ENCODE results near the gene PRKAR2B. TPM values are rescaled to one million over a fixed set of nuclear protein-coding genes. Genes with fewer than 3 reads are reported as not detected.
"Not testable (repeated sequence)": the region's sequence is repeated elsewhere in the genome, so short reads cannot be mapped to it uniquely, and the experiment has no call there.

The PRKAR2B gene
- polyA plus RNA-seq, 3 donors, result 2.5 to 5.6 (median 3.5) TPM

DNA sequence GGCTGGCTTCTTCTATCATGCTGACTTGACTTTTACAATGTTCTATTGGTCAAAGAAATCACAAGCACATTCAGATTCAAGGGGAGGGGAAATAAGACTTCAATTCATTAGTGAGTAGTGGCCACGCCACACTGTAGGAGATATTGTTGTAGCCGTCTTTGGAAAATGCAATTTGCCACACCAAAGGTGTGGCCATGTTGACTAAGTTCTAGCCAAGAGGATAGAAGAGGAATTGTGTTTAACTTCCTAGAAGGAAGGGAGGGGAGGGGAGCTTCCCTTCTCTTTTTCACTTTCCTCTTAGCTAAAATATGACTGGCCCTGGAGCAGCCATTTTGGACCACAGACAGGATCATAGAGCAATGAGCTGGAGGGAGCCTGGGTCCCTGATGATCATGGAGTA, 3.4 kb upstream of the PRKAR2B start:
- peaks cover 32 to 60% of the 10 kb centered on the region in 2 donors for H3K4me1 ChIP-seq (ENCODE audit: control insufficient read depth in 1 of 2, insufficient read depth in 2 of 2, low read length in 2 of 2)
- peak overlapping the region in 6 of 7 donors; percentile 32 to 93 (median 80) for H3K27ac Mint-ChIP-seq
- peak in 2 of 3 donors; percentile 12 to 22 for DNase-seq
- no peak overlapping the region for H3K9ac ChIP-seq (ENCODE audit: insufficient read depth, low read length, poor library complexity, severe bottlenecking)
- H4K20me1 ChIP-seq (ENCODE audit: insufficient read depth, low read length), result no peaks in the 10 kb centered on the region
- H3K4me1 Mint-ChIP-seq, result peaks cover 50% of the 10 kb centered on the region
- peaks cover 0 to 3% (median 0%) of the 10 kb centered on the region in 3 donors for H3K27me3 Mint-ChIP-seq (ENCODE audit: low read depth in 3 of 3)
- intact Hi-C loops (cut with micrococcal nuclease), result no loop called here
- H3K27ac ChIP-seq (ENCODE audit: low read depth in 1 of 2, low read length in 2 of 2), result peak overlapping the region in 1 of 2 donors; percentile 45
- WGBS (ENCODE audit: insufficient coverage), result no CpG with 5 or more reads among the region's 2 CpGs
- peak overlapping the region; percentile 56 for H3K4me2 ChIP-seq (replicated peaks; ENCODE audit: extremely low read depth, low read length, poor library complexity, severe bottlenecking)
- peak overlapping the region; percentile 63 for H2AFZ ChIP-seq (ENCODE audit: insufficient read depth, low read depth, low read length, poor library complexity, severe bottlenecking)
- H3K36me3 Mint-ChIP-seq, result no peaks in the 10 kb centered on the region
- H3K79me2 ChIP-seq (ENCODE audit: insufficient read depth, low read length), result peaks cover 7% of the 10 kb centered on the region
- H3K4me3 ChIP-seq (replicated peaks in 1 of 3; ENCODE audit: low read depth in 2 of 3, low read length in 3 of 3), result peak overlapping the region; percentile 35 to 64 (median 43)
- H3K9me3 Mint-ChIP-seq, result peaks cover 0 to 6% (median 4%) of the 10 kb centered on the region in 7 donors
- no peaks in the 10 kb centered on the region for H3K27me3 ChIP-seq (ENCODE audit: control insufficient read depth in 2 of 2, insufficient read depth in 2 of 2, low read length in 2 of 2)
- H3K36me3 ChIP-seq (replicated peaks in 1 of 2; ENCODE audit: control insufficient read depth in 1 of 2, insufficient read depth in 2 of 2, low read length in 2 of 2), result no peaks in the 10 kb centered on the region
- H3K4me3 Mint-ChIP-seq, result peak overlapping the region; percentile 80 to 97
- H3K9me3 ChIP-seq (replicated peaks in 1 of 2; ENCODE audit: control insufficient read depth in 1 of 2, insufficient read depth in 1 of 2, low read length in 2 of 2), result no peaks in the 10 kb centered on the region
- TF ChIP-seq, protein P1, sequence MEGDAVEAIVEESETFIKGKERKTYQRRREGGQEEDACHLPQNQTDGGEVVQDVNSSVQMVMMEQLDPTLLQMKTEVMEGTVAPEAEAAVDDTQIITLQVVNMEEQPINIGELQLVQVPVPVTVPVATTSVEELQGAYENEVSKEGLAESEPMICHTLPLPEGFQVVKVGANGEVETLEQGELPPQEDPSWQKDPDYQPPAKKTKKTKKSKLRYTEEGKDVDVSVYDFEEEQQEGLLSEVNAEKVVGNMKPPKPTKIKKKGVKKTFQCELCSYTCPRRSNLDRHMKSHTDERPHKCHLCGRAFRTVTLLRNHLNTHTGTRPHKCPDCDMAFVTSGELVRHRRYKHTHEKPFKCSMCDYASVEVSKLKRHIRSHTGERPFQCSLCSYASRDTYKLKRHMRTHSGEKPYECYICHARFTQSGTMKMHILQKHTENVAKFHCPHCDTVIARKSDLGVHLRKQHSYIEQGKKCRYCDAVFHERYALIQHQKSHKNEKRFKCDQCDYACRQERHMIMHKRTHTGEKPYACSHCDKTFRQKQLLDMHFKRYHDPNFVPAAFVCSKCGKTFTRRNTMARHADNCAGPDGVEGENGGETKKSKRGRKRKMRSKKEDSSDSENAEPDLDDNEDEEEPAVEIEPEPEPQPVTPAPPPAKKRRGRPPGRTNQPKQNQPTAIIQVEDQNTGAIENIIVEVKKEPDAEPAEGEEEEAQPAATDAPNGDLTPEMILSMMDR (IDR thresholded peaks at IDR 0.05), result no peak

DNA sequence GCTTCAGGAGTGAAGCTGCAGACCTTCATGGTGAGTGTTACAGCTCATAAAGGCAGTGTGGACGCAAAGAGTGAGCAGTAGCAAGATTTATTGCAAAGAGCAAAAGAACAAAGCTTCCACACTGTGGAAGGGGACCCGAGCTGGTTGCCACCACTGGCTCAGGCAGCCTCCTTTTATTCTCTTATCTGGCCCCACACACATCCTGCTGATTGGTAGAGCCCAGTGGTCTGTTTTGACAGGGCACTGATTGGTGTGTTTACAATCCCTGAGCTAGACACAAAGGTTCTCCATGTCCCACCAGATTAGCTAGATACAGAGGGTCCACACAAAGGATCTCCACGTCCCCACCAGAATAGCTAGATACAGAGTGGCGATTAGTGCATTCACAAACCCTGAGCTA, 2.7 kb upstream of the PRKAR2B start:
- peak overlapping the region; percentile 35 to 64 (median 43) for H3K4me3 ChIP-seq (replicated peaks in 1 of 3; ENCODE audit: low read depth in 2 of 3, low read length in 3 of 3)
- H3K4me1 ChIP-seq (ENCODE audit: control insufficient read depth in 1 of 2, insufficient read depth in 2 of 2, low read length in 2 of 2), result peaks cover 33 to 64% of the 10 kb centered on the region in 2 donors
- H3K36me3 Mint-ChIP-seq; H3K9me3 ChIP-seq (replicated peaks in 1 of 2; ENCODE audit: control insufficient read depth in 1 of 2, insufficient read depth in 1 of 2, low read length in 2 of 2); H3K27ac ChIP-seq (ENCODE audit: low read depth in 1 of 2, low read length in 2 of 2); intact Hi-C loops (cut with micrococcal nuclease); H3K27me3 ChIP-seq (ENCODE audit: control insufficient read depth in 2 of 2, insufficient read depth in 2 of 2, low read length in 2 of 2); H4K20me1 ChIP-seq (ENCODE audit: insufficient read depth, low read length); H3K27me3 Mint-ChIP-seq (ENCODE audit: low read depth in 3 of 3); H3K36me3 ChIP-seq (replicated peaks in 1 of 2; ENCODE audit: control insufficient read depth in 1 of 2, insufficient read depth in 2 of 2, low read length in 2 of 2); H3K9me3 Mint-ChIP-seq; H3K9ac ChIP-seq (ENCODE audit: insufficient read depth, low read length, poor library complexity, severe bottlenecking); DNase-seq: not testable (repeated sequence)
- H2AFZ ChIP-seq (ENCODE audit: insufficient read depth, low read depth, low read length, poor library complexity, severe bottlenecking), result peak overlapping the region; percentile 63
- WGBS (ENCODE audit: insufficient coverage), result 33% methylated on average over 1 of the region's 4 CpGs
- peaks cover 14% of the 10 kb centered on the region for H3K79me2 ChIP-seq (ENCODE audit: insufficient read depth, low read length)
- H3K4me3 Mint-ChIP-seq, result peak overlapping the region; percentile 80 to 97
- peaks cover 51% of the 10 kb centered on the region for H3K4me1 Mint-ChIP-seq
- peak overlapping the region; percentile 56 for H3K4me2 ChIP-seq (replicated peaks; ENCODE audit: extremely low read depth, low read length, poor library complexity, severe bottlenecking)
- peak overlapping the region in 4 of 7 donors; percentile 69 to 93 (median 88) for H3K27ac Mint-ChIP-seq

DNA sequence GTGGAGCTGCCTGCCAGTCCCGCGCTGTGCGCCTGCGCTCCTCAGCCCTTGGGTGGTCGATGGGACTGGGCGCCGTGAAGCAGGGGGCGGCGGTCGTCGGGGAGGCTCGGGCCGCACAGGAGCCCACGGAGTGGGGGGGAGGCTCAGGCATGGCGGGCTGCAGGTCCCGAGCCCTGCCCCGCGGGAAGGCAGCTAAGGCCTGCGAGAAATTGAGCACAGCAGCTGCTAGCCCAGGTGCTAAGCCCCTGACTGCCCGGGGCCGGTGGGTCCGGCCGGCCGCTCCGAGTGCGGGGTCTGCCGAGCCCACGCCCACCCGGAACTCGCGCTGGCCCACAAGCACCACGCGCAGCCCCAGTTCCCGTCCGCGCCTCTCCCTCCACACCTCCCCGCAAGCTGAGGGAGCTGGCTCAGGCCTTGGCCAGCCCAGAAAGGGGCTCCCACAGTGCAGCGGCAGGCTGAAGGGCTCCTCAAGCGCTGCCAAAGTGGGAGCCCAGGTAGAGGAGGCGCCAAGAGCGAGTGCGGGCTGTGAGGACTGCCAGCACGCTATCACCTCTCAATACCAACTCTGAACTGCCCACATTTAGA, 2.1 kb upstream of the PRKAR2B start:
- H3K4me1 ChIP-seq (ENCODE audit: control insufficient read depth in 1 of 2, insufficient read depth in 2 of 2, low read length in 2 of 2), result peaks cover 28 to 57% of the 10 kb centered on the region in 2 donors
- H3K4me2 ChIP-seq (replicated peaks; ENCODE audit: extremely low read depth, low read length, poor library complexity, severe bottlenecking); H3K4me3 Mint-ChIP-seq; H4K20me1 ChIP-seq (ENCODE audit: insufficient read depth, low read length); H3K27me3 ChIP-seq (ENCODE audit: control insufficient read depth in 2 of 2, insufficient read depth in 2 of 2, low read length in 2 of 2); H3K9me3 ChIP-seq (replicated peaks in 1 of 2; ENCODE audit: control insufficient read depth in 1 of 2, insufficient read depth in 1 of 2, low read length in 2 of 2); H2AFZ ChIP-seq (ENCODE audit: insufficient read depth, low read depth, low read length, poor library complexity, severe bottlenecking); H3K27ac Mint-ChIP-seq; H3K9ac ChIP-seq (ENCODE audit: insufficient read depth, low read length, poor library complexity, severe bottlenecking); H3K9me3 Mint-ChIP-seq; H3K27ac ChIP-seq (ENCODE audit: low read depth in 1 of 2, low read length in 2 of 2); DNase-seq; intact Hi-C loops (cut with micrococcal nuclease); H3K4me3 ChIP-seq (replicated peaks in 1 of 3; ENCODE audit: low read depth in 2 of 3, low read length in 3 of 3); H3K36me3 Mint-ChIP-seq; H3K27me3 Mint-ChIP-seq (ENCODE audit: low read depth in 3 of 3); H3K36me3 ChIP-seq (replicated peaks in 1 of 2; ENCODE audit: control insufficient read depth in 1 of 2, insufficient read depth in 2 of 2, low read length in 2 of 2): not testable (repeated sequence)
- 100% methylated on average over 30 of the region's 43 CpGs for WGBS (ENCODE audit: insufficient coverage)
- peaks cover 53% of the 10 kb centered on the region for H3K4me1 Mint-ChIP-seq
- H3K79me2 ChIP-seq (ENCODE audit: insufficient read depth, low read length), result peaks cover 20% of the 10 kb centered on the region

Measured in CD14-positive monocyte (primary cell).